Measurements from ENCODE around the gene NECTIN2.
"Not testable (repeated sequence)": the region's sequence is repeated elsewhere in the genome, so short reads cannot be mapped to it uniquely, and the experiment has no call there.

NECTIN2 gene

GRCh38 chr19:44908836-44909261 is 62.8 kb downstream of the NECTIN2 start:
- DNase-seq (ENCODE audit: low read depth), result no peak

GRCh38 chr19:44909775-44910174 is 63.7 kb downstream of the NECTIN2 start:
- DNase-seq (ENCODE audit: low read depth), result no peak

GRCh38 chr19:44911896-44912295 is 65.8 kb downstream of the NECTIN2 start:
- not testable (repeated sequence) for DNase-seq (ENCODE audit: low read depth)

- no peak for DNase-seq (ENCODE audit: low read depth)
Observed at GRCh38 chr19:44912854-44913253, 66.8 kb downstream of the NECTIN2 start.

- DNase-seq (ENCODE audit: low read depth), result not testable (repeated sequence)
Observed at GRCh38 chr19:44913512-44914432, 67.7 kb downstream of the NECTIN2 start.

- DNase-seq (ENCODE audit: low read depth), result peak; percentile 75
Observed at GRCh38 chr19:44914433-44915206, 68.5 kb downstream of the NECTIN2 start, which contains the start of gene APOC1. APOC1 (plus strand) TSS chr19:44914608; CDS start chr19:44914892, 284 bp downstream.

GRCh38 chr19:44924243-44924725 is 78.2 kb downstream of the NECTIN2 start:
- no peak for DNase-seq (ENCODE audit: low read depth)

- no peak for DNase-seq (ENCODE audit: low read depth)
Observed at GRCh38 chr19:44925114-44925891, 79.2 kb downstream of the NECTIN2 start.

GRCh38 chr19:44926245-44927077 is 80.4 kb downstream of the NECTIN2 start:
- not testable (repeated sequence) for DNase-seq (ENCODE audit: low read depth)

GRCh38 chr19:44927746-44928145 is 81.6 kb downstream of the NECTIN2 start:
- DNase-seq (ENCODE audit: low read depth), result no peak

- DNase-seq (ENCODE audit: low read depth), result no peak
Observed at GRCh38 chr19:44930088-44930487, 84.0 kb downstream of the NECTIN2 start.

- no peak for DNase-seq (ENCODE audit: low read depth)
Observed at GRCh38 chr19:44931541-44931940, 85.4 kb downstream of the NECTIN2 start.

Data from activated T-cell treated with anti-CD3 and anti-CD28 coated beads for 24 hours (primary cell).